GM19099 (cell line): ENCODE data around the gene CDC34.

Source experiments
- POLR2A ChIP-seq: IDR thresholded peaks from 3 replicates; pipeline ENCODE4 v1.6.1; 2011; ENCODE audit warnings: low read depth; ENCODE audit not compliant: insufficient read length; ENCODE audit errors: extremely low read depth

The CDC34 gene

DNA sequence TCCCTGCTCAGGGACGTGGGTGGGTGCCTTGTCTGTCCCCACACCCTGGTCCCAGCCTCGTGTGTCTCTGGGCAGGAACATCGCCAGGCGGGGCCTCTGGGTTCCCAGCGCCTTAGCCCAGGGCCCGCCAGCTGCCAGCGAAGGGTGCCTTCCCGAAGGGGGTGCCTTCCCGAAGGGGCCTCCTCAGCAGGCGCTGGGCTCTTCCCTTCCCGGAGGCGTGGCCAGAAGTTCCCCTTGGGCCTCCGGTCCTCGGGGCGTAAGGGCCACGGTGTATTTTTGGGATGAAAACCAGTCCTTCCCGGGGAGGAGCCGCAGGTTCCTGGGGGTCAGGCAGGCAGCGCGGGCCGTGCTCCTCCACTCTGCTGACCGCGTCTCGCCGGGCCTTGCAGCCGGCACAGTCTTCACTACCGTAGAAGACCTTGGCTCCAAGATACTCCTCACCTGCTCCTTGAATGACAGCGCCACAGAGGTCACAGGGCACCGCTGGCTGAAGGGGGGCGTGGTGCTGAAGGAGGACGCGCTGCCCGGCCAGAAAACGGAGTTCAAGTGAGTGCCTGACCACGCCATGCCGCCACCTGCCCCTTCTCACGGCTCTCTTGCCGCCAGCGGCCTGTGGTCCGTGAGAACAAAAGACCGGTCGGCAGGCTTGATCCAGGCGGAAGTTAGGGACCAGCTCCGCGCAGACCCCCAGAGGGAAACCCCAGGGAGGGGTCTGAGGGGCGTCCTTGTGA lies 47.7 kb downstream of the CDC34 start:
- TF ChIP-seq POLR2A: no peak

DNA sequence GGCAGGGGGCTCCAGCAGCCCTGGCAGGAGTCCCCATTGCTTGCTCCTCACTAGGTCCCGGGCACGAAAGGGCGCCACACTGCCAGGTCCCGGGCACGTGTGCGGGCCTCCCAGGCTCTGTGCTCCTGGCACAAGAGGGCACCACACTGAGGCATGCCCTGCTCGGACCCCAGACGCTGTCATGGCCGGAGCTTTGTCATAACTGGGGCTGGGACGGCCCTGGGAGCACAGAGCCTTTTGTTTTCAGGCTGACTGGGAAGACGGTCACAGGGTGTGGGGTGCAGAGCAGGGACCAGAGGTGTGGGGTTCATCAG lies 48.2 kb downstream of the CDC34 start:
- no peak for TF ChIP-seq POLR2A

DNA sequence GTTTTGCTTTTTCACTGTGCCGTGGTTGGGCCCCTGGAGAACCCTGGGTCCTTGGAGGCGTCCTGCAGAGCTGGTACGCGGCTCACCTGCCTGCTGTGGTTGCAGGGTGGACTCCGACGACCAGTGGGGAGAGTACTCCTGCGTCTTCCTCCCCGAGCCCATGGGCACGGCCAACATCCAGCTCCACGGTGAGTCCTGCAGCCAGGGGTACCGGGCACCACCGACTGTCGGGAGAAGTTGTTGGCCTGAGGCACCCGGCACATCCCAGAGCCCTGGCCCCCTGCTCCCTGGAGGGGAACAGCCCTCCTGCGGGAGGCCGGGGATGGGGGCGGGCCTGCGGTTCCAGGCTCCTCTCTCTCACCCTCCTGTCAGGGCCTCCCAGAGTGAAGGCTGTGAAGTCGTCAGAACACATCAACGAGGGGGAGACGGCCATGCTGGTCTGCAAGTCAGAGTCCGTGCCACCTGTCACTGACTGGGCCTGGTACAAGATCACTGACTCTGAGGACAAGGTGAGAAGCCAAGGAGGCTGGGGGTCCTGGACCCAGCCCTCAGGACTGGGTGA lies 48.8 kb downstream of the CDC34 start:
- no peak for TF ChIP-seq POLR2A

DNA sequence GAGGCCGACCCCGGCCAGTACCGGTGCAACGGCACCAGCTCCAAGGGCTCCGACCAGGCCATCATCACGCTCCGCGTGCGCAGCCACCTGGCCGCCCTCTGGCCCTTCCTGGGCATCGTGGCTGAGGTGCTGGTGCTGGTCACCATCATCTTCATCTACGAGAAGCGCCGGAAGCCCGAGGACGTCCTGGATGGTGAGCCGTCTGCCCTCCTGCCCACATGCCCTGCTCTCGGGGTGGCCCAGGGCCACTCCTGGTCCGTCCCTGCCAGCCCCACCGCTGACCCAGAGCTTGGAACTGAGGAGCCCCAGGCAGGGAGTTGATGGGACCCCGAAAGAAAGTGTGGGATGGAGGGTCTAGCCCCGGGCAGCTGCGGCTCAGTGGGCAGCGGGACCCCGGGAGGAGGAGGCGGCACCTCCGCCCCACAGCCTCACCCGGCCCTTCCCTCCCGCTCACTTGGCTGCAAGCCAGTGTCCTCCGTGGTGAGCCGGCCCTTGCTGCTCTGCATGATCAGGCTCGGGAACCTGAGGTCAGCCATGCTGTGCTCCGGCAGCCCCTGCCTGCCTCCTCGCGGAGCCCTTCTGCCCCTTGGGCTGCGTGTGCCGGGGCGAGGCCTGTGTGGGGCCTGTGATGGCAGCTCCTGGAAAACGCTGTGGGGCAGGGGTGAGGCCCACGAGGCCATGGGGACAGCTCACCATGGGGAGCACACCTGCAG lies 50.0 kb downstream of the CDC34 start:
- no peak for TF ChIP-seq POLR2A

DNA sequence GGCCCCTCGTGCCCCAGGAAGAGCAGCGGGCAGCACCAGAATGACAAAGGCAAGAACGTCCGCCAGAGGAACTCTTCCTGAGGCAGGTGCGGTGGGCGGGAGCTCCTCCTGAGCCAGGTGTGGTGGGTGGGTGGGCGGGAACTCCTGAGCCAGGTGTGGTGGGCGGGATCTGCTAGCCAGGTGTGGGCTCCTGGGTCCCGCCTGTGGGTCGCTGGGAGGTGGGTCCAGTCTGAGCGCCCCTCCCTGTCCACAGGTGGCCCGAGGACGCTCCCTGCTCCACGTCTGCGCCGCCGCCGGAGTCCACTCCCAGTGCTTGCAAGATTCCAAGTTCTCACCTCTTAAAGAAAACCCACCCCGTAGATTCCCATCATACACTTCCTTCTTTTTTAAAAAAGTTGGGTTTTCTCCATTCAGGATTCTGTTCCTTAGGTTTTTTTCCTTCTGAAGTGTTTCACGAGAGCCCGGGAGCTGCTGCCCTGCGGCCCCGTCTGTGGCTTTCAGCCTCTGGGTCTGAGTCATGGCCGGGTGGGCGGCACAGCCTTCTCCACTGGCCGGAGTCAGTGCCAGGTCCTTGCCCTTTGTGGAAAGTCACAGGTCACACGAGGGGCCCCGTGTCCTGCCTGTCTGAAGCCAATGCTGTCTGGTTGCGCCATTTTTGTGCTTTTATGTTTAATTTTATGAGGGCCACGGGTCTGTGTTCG lies 51.1 kb downstream of the CDC34 start:
- TF ChIP-seq POLR2A: no peak

DNA sequence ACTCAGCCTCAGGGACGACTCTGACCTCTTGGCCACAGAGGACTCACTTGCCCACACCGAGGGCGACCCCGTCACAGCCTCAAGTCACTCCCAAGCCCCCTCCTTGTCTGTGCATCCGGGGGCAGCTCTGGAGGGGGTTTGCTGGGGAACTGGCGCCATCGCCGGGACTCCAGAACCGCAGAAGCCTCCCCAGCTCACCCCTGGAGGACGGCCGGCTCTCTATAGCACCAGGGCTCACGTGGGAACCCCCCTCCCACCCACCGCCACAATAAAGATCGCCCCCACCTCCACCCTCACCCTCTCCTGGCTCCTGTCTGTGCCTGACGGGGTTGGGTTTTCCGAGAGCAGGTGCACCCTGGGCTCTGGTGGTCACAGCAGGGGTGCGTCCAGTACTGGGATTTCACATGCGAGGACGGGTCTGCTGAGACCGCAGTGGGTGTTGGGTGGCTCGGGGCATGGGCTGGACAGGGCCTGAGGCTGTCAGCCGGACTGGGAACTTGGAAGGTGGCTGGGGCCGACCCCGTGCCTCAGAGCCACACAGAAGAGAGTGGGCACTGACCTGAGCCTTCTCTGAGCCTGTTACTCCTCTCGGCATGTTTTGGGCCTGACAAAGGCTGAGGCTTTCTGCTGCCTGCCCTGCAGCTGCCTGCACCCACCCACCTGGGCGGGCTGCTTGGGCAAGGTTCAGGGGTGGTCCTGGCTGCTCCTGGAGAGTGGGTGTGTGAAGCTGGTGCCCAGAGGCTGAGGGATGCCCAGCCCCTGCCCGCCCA lies 51.8 kb downstream of the CDC34 start:
- no peak for TF ChIP-seq POLR2A

DNA sequence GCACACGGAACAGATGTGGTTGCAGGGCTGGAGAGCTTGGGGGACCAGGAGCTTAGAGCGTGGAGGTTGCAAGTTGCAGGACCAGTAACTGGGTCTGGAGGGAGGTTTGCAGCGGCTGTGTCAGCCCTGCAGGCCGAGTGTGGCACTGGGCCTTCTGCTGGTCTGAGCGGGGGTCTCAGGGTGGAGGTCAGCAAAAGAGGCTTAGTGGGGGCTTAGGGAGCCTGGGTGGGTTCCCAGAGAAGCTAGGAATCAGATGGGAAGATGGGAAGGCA lies 52.3 kb downstream of the CDC34 start:
- no peak for TF ChIP-seq POLR2A

DNA sequence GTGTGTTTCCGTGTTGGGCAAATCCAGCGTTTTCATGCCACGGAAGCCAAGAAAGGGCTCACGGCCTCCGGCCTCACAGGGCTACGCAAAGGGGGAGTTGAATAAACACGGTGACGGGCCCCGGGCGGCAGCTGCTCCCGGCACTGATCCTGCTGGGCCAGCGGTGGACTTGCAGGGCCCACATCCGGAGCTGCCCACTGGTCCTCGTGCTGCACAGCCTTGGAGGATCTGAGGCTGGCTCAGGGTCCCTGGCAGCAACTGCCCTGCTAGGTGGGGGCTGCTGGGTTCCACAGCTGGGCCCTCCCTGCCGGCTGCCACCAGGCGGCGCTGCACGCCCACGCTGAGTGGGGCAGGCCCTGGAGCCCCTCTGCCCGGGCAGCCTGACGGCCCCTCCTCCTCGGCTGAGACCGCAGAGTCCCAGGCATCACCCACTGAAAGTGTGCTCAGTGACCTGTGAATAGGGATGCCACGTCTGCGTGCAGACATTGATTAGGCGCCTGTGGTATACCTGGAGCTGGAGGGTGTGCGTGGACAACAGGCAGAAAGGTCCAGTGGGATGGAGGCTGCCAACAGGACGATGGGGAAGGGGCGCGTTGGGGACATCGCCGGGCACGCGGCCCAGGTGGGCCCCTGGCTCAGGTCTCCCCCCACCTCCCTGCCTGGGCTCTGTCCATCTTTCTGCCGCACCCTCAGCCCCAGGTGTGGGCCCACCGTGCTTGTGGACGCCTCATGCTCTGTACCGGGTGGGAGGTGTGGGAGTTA lies 52.9 kb downstream of the CDC34 start:
- TF ChIP-seq POLR2A: no peak

DNA sequence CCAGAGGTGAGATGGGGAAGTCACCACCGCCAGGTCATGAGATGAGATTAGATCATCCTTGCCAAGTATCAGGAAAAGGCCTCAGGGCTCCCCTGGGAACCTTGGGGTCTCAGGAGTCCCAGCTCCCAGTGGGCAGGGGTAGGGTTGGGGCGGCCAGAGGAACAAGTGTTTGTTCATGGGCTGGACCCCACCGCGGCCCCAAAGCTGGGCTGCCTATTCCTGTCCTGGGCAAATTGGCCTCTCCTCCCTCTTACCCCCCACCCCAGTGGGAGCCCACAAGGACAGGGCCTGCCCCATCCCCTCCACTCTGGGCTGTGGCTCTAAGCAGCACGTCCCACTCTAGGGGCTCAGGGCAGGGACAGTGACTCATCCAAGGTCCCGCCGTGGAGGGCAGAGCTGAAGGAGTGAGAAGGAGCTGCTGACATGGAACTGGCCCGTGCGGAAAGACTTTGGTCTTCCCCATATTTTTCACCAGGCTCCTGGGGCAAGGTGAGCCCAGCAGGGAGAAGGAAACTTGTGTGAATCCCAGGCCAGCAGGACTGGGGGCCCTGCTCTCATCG lies 54.1 kb downstream of the CDC34 start:
- TF ChIP-seq POLR2A: no peak

DNA sequence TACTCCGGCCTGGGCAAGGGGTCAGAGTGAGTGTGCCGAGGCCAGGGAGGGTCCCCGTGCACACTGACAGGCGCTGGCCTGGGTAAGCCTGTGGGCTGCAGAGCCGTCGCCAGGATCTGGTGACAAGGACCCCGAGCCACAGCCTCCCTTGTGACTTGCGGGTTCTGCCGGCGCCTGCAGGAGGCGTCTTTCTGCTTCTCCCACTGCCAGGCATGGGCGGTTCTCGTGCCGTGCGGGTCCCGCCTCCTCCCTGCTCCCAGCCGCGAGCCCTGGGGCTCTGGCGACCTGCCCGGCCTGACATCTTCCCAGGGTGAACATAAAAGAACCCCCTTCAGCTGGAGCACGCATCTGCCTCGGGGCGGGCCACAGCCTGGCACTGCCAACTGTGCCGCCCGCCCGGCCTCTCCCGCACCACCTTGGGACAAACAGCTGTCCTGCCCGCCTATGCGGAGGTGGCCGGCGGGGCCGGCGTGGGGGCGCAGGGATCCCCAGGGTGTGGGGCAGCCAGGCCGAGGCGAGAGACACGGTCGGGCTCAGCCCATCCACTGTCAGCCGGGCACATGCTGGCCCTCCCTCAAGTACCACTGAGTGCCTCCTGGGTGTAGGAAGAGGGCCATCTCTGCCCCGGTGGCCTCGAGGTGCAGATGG lies 56.7 kb downstream of the CDC34 start:
- TF ChIP-seq POLR2A: no peak

DNA sequence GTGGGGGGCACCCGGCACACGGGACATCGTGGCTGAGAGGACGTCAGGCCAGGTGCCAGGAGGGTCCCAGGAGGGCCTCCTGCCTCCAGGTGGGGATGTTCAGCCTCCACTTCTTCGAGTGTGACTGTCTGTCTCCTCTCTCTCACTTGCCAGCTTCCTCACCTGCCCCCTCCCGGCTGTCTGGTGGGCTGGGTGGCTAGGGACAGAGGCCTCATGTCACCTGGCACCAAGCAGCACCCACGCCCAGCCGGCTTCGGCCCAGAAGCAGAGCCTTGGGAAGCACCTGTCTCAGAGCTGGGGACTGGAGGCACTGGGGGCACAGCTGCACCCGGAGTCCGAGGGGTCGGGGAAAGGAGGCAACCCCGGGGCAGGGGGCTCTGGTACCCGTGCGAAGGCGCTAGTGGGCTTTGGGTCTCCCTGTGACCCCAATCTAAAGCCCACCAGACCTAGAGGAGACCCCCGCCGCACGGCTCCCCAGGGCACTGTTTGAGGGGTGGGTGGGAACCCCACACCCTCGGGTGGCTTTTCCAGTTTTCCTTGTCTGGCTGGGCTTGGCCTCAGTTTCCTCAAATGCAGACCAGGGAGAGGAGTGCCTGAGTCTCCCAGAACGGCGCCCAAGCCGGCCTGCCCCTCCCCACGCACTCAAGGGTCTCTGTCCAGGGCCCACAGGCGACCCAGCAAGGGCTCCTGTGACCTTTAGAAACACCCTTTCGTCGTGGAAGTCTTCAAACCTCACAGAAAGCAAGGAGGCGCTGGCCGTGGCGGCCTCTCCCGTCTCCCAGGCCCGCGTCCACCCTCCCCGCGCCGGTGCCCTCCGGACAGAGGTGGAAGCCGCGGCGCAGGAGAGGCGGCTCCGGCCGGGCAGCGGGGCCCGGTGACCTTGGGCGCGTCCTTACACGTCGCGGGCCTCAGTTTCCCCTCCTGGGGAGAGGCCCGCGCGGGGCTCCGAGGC lies 57.5 kb downstream of the CDC34 start:
- no peak for TF ChIP-seq POLR2A

DNA sequence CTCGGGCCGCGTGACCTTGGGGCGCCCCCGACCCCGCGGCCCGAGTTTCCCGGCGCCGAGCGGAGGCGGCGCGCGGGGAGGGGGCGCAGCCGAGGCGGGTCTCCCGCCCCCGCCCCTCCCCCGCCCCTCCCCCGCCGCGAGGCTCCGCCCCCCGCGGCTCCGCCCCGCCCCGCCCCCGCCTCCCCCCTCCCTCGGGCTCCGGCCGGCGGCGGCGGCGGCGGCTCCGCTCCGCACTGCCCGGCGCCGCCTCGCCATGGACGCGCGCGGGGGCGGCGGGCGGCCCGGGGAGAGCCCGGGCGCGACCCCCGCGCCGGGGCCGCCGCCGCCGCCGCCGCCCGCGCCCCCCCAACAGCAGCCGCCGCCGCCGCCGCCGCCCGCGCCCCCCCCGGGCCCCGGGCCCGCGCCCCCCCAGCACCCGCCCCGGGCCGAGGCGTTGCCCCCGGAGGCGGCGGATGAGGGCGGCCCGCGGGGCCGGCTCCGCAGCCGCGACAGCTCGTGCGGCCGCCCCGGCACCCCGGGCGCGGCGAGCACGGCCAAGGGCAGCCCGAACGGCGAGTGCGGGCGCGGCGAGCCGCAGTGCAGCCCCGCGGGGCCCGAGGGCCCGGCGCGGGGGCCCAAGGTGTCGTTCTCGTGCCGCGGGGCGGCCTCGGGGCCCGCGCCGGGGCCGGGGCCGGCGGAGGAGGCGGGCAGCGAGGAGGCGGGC lies 58.3 kb downstream of the CDC34 start, which contains the start of gene HCN2:
Gene HCN2 (plus strand): TSS at position 189 of the 703 bp plus-strand sequence. CDS start 65 bp downstream, at position 254.
- no peak for TF ChIP-seq POLR2A
